Keratinocyte (primary cell): Measurements from ENCODE around the gene CKLF. TPM values are rescaled to one million over a fixed set of nuclear protein-coding genes. Genes with fewer than 3 reads are reported as not detected.

Source experiments
- DNase-seq: peaks from one replicate; pipeline ENCODE4 v3.0.0-alpha.2; 2011; ENCODE audit warnings: low read depth, missing footprints, low spot score
- FAIRE-seq: peaks from 2 replicates; lab custom pipeline; 2011; peaks lifted over from hg19 to GRCh38; lab: Jason Lieb, UNC
- H2AFZ ChIP-seq: 2 replicates; pipeline ENCODE4 v1.6.0; 2012; ENCODE audit warnings: low read length, control low read depth, inconsistent platforms; ENCODE audit not compliant: control insufficient read depth
- H3K27ac ChIP-seq: 2 replicates; pipeline ENCODE4 v1.5.1; 2011; ENCODE audit warnings: low read length; ENCODE audit not compliant: control insufficient read depth, insufficient read depth
- H3K27me3 ChIP-seq: 3 replicates; pipeline ENCODE4 v1.6.0; 2011; ENCODE audit warnings: low read length; ENCODE audit not compliant: control insufficient read depth, insufficient read depth; ENCODE audit errors: extremely low read depth
- H3K36me3 ChIP-seq, 2 experiments: 2 replicates in 1 of 2; 3 replicates in 1 of 2; pipeline ENCODE4 v1.5.1; 2011; ENCODE audit warnings: low read length in 2 of 2, mild to moderate bottlenecking in 1 of 2; ENCODE audit not compliant: control insufficient read depth in 2 of 2, insufficient read depth in 2 of 2; ENCODE audit errors: extremely low read depth in 1 of 2
- H3K4me1 ChIP-seq: 3 replicates; pipeline ENCODE4 v1.5.1; 2011; ENCODE audit warnings: low read length; ENCODE audit not compliant: control insufficient read depth, insufficient read depth; ENCODE audit errors: extremely low read depth
- H3K4me2 ChIP-seq: 3 replicates; pipeline ENCODE4 v1.6.0; 2011; ENCODE audit warnings: low read depth, low read length; ENCODE audit not compliant: control insufficient read depth, insufficient read depth; ENCODE audit errors: extremely low read depth
- H3K4me3 ChIP-seq, 3 experiments: fragments of 200-600 bp in 1 of 3; sonication (generic) in 1 of 3; 2 replicates in 2 of 3; 3 replicates in 1 of 3; pipeline ENCODE4 v1.5.1; 2011 to 2016; ENCODE audit warnings: low read length in 3 of 3, mild to moderate bottlenecking in 3 of 3, control low read depth in 2 of 3, inconsistent platforms in 1 of 3, low read depth in 1 of 3, mixed read lengths in 1 of 3, mixed run types in 1 of 3, moderate library complexity in 1 of 3; ENCODE audit not compliant: control insufficient read depth in 2 of 3, insufficient read depth in 2 of 3; ENCODE audit errors: extremely low read depth in 1 of 3
- H3K79me2 ChIP-seq: 2 replicates; pipeline ENCODE4 v1.6.0; 2012; ENCODE audit warnings: low read length; ENCODE audit not compliant: control insufficient read depth, insufficient read depth
- H3K9ac ChIP-seq: 3 replicates; pipeline ENCODE4 v1.6.0; 2011; ENCODE audit warnings: low read length; ENCODE audit not compliant: control insufficient read depth, insufficient read depth; ENCODE audit errors: extremely low read depth
- H3K9me1 ChIP-seq: 3 replicates; pipeline ENCODE4 v1.6.0; 2011; ENCODE audit warnings: low read length; ENCODE audit not compliant: control insufficient read depth, insufficient read depth; ENCODE audit errors: extremely low read depth
- H3K9me3 ChIP-seq: 2 replicates; pipeline ENCODE4 v1.5.1; 2012; ENCODE audit warnings: low read depth, low read length; ENCODE audit not compliant: control insufficient read depth
- H4K20me1 ChIP-seq: 3 replicates; pipeline ENCODE4 v1.6.0; 2011; ENCODE audit warnings: low read length; ENCODE audit not compliant: control insufficient read depth, insufficient read depth; ENCODE audit errors: extremely low read depth
- CTCF ChIP-seq, 3 experiments: IDR thresholded peaks in 1 of 3; conservative IDR thresholded peaks in 1 of 3; optimal IDR thresholded peaks in 1 of 3; 2 replicates in 2 of 3; 3 replicates in 1 of 3; pipeline versions ENCODE3 to v1.5.1; 2011; ENCODE audit warnings: low read length in 3 of 3, mild to moderate bottlenecking in 3 of 3, moderate library complexity in 2 of 3, control low read depth in 1 of 3, inconsistent platforms in 1 of 3; ENCODE audit not compliant: insufficient read depth in 2 of 3; ENCODE audit errors: extremely low read depth in 1 of 3
- EZH2 ChIP-seq: IDR thresholded peaks from one replicate; pipeline ENCODE4 v1.6.1; 2012; ENCODE audit warnings: inconsistent platforms, mild to moderate bottlenecking, low read length, moderate library complexity
- dilution Hi-C: fragments of 300-500 bp; cut with MboI; formaldehyde crosslinking; loops from one replicate; pipeline ENCODE4 v1.7.0; 2020; ENCODE audit warnings: low sequenced_read_pairs; ENCODE audit not compliant: extremely low pct_ligation_motif_present
- polyA plus RNA-seq, 5 experiments: library from polyadenylated mRNA; depleted of rRNA in 3 of 5; stranded (reverse) in 3 of 5; stranded (forward) in 1 of 5; unstranded in 1 of 5; fragments of >200 nt; gene quantifications; 1 replicate in 1 of 5; 2 replicates in 3 of 5; 3 replicates in 1 of 5; pipeline versions ENCODE4 v1.2.1 to v1.2.3, GENCODE V29; 2011 to 2012; ENCODE audit warnings: missing spikeins in 2 of 5, low read depth in 1 of 5, low replicate concordance in 1 of 5

Gene CKLF
- polyA plus RNA-seq, 1 donor (not counting 4 experiments of a cell fraction or from before 2014, with no cell fraction given): 38.0 TPM

- H3K79me2 ChIP-seq: no peaks in the 10 kb centered on the region
- no peak overlapping the region for H3K9ac ChIP-seq
- DNase-seq (no peak), FAIRE-seq (no peak)
- no peak overlapping the region for H3K4me3 ChIP-seq
- peaks cover 2 to 3% of the 10 kb centered on the region in 2 experiments for H3K36me3 ChIP-seq
- H3K9me3 ChIP-seq: no peaks in the 10 kb centered on the region
- no peak overlapping the region for H3K27ac ChIP-seq
- dilution Hi-C loops: no loop called here
- no peaks in the 10 kb centered on the region for H4K20me1 ChIP-seq
- H3K9me1 ChIP-seq: no peaks in the 10 kb centered on the region
- H3K4me1 ChIP-seq: peaks cover 12% of the 10 kb centered on the region
- H3K4me2 ChIP-seq: no peak overlapping the region
- no peak overlapping the region for H2AFZ ChIP-seq
- no peak for TF ChIP-seq EZH2
- no peaks in the 10 kb centered on the region for H3K27me3 ChIP-seq
Observed at GRCh38 chr16:66568355-66568754, 16.0 kb downstream of the CKLF start.

GRCh38 chr16:66569131-66569530 lies 16.8 kb downstream of the CKLF start:
- Histone ChIP-seq H3K4me1 (peaks cover 12% of the 10 kb centered on the region), H3K27ac (no peak overlapping the region), H3K4me3 (no peak overlapping the region), H3K9ac (no peak overlapping the region), H3K79me2 (no peaks in the 10 kb centered on the region), H2AFZ (no peak overlapping the region), H3K4me2 (no peak overlapping the region), H3K9me1 (no peaks in the 10 kb centered on the region), H3K27me3 (no peaks in the 10 kb centered on the region), H3K9me3 (no peaks in the 10 kb centered on the region), H4K20me1 (no peaks in the 10 kb centered on the region), H3K36me3 (peaks cover 2 to 3% of the 10 kb centered on the region in 2 experiments)
- DNase-seq (no peak), FAIRE-seq (no peak)
- TF ChIP-seq CTCF (optimal IDR thresholded peaks at IDR 0.05 in 1 of 3, IDR thresholded peaks at IDR 0.05 in 1 of 3, conservative IDR thresholded peaks at IDR 0.05 in 1 of 3; ENCODE audit: extremely low read depth in 1 of 3, insufficient read depth in 2 of 3, low read length in 3 of 3) (no peak), EZH2 (no peak)
- dilution Hi-C loops: no loop called here

GRCh38 chr16:66569827-66570405 lies 17.5 kb downstream of the CKLF start:
- dilution Hi-C loops: no loop called here
- no peak overlapping the region for H3K27ac ChIP-seq
- peaks cover 2 to 3% of the 10 kb centered on the region in 2 experiments for H3K36me3 ChIP-seq
- H3K4me2 ChIP-seq: peak overlapping the region; percentile 43
- H3K27me3 ChIP-seq: no peaks in the 10 kb centered on the region
- H4K20me1 ChIP-seq: no peaks in the 10 kb centered on the region
- H3K9me3 ChIP-seq: no peaks in the 10 kb centered on the region
- H3K9ac ChIP-seq: no peak overlapping the region
- no peak overlapping the region for H3K4me3 ChIP-seq
- H2AFZ ChIP-seq: no peak overlapping the region
- no peaks in the 10 kb centered on the region for H3K9me1 ChIP-seq
- no peak for TF ChIP-seq CTCF (optimal IDR thresholded peaks at IDR 0.05 in 1 of 3, IDR thresholded peaks at IDR 0.05 in 1 of 3, conservative IDR thresholded peaks at IDR 0.05 in 1 of 3; ENCODE audit: extremely low read depth in 1 of 3, insufficient read depth in 2 of 3, low read length in 3 of 3)
- TF ChIP-seq EZH2: no peak
- FAIRE-seq (no peak), DNase-seq (no peak)
- peaks cover 12% of the 10 kb centered on the region for H3K4me1 ChIP-seq
- no peaks in the 10 kb centered on the region for H3K79me2 ChIP-seq
